HG03575 (cell line): ENCODE data around the gene CDC34.
A peak's percentile ranks its signal among the peaks of the same experiment; 100 is the strongest.

ENCODE experiments used
- ATAC-seq: cut with Tn5 transposase; IDR thresholded peaks from one replicate; pipeline ENCODE4 v1.9.1; 2021; ENCODE audit not compliant: unreplicated experiment, insufficient number of reproducible peaks, low FRiP score; ENCODE audit errors: extremely low read depth

CDC34 gene

DNA sequence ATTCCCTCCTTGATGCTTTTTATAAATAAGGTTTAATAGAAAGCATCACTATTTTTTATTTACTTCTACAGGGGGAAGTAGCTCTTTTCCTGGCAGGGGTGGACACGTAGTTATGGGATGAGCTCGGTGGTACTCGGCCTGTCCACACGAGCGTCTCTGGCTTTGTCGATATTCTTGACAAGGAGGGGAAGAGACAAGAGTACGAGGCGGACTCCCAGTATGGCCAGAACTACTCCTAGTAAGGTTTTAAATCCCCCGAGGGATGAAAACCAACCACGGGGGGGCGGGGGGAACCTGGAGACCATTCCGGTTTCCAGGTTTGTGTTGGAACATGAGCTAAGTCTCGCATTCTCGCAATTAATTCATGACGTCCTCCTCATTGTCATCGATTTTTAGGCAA, 35.3 kb downstream of the CDC34 start:
- no peak for ATAC-seq

DNA sequence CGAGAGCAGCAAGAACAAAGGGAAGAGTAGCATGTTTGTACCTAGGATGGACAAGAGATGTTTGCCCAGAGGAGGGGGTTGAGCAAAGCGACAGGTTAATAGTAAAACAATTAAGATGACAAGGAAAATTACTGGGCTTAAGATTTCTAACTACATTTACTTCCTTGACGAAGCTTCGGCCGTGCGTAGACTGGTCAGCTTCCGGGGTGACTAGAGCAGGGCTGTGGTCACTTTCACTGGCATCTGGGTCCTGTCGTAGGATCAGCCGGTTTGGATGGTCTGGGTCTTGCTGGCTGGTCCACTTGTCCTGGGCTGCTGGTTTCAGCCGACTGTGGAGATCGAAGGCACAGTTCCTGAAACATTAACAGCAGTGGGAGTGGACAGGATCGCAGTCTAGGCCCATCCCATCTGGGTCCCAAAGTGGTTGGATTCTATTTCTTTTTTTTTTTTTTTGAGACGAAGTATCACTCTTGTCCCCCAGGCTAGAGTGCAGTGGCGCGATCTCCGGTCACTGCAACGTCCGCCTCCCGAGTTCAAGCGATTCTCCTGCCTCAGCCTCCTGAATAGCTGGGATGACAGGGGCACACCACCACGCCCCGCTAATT, 35.8 kb downstream of the CDC34 start:
- no peak for ATAC-seq

- no peak for ATAC-seq
Measured at GRCh38 chr19:570251-570686, 38.7 kb downstream of the CDC34 start.

DNA sequence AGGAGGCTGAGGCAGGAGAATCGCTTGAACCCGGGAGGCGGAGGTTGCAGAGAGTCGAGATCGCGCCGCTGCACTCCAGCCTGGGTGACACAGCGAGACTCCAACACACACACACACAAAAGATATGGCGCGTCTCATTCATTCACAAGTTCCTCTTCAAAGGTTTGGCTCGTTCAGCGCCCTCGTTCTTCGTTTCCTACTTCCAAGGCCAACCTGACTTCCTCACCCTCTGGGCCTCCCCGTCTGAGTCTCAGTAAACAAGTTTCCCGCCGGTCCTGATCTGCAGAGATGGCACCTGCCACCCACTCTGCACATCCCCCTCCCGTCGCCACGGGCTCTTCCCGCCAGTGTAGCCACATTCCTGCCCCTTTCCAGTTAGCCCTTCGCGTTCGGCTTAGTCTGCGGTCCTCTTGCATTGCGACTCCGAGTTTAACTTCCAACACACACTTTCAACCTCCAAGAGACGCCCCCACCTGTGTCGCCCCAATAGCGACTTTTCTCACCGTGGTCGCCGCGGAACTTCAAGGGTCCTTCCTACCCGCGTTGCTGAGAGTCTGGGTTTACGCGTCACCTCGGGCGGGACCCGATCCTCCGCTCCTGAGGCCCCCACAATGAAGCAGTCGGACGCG, 39.5 kb downstream of the CDC34 start:
- ATAC-seq, result no peak

DNA sequence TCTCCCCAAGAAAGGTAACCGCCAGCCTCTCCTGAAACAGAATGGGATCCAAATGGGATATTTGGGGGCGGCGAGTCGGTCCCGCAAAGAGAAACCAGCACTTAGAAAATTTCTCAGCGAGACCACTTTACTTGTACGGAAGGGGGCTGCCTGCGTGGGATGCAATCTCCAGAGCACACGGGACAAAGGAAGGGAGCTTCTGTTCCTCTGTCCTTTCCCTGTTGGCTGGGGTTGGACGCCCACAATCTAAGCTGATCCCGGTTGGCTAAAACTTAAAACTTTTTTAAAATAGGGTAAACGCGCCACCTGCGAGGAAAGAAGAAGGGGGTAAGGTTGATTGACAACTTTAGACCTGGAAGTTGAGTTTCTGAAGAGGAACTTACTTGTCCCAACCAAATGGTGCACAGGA, 40.0 kb downstream of the CDC34 start:
- ATAC-seq, result no peak

DNA sequence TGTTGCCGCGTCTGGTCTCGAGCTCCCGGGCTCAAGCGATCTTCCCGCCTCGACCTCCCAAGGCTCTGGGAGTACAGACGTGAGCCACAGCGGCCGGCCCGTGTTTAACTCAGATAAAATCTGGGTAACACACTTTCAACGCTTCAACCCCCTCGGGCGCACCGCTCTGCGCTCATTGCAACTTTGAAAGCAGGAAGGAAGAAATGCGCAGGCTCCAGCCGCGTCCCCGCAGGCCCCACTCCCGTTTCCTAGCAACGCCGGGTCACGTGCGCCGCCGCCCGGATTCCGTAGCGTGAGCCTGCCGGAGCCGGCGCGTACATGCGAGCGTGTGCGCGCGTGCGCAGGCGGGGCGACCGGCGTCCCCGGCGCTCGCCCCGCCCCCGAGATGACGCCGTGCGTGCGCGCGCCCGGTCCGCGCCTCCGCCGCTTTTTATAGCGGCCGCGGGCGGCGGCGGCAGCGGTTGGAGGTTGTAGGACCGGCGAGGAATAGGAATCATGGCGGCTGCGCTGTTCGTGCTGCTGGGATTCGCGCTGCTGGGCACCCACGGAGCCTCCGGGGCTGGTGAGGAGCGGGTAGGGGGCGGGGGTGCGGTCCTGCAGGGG, 40.7 kb downstream of the CDC34 start, which contains the start of gene BSG:
Gene BSG (plus strand): TSS at position 457 of the 603 bp plus-strand sequence. CDS start 39 bp downstream, at position 496.
- peak; percentile 70 for ATAC-seq

DNA sequence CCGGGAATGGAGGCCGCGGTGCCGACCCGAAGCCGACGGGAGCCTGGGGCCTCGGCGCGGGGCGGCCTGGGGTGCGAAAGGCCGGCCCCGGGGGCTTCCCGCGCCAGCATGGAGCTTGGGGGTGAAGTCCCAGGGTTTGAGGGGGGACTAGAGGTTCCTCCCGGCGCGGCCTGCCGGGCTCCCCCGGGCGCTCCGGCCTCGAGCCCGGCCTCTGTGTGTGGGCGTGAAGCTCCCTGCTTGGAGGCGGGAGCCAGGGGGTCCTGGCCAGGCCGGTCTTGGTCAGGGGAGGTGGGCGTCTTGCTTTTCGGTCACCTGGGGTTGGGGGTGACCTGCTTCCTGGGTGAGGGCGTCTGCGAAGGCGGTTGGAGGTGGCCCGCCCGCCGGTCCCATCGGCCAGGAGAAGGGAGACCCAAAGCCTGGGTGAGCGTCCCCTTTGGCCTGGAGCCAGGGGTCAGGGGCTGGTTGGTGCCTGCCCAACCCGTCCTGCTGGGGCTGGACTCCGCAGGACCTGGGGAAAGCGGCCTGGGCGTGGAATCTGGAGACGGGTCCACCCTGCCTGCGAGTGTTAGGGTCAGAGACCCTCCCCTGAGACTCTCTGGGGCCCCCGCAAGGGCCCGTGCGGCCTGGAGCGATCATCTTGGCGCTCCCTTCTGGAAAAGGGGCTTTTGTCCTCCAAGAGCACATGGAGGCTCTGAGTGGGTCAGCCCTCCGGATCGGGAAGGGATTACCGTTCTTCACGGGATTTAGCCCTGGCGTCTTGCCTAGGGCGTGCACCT, 41.4 kb downstream of the CDC34 start:
- ATAC-seq, result no peak

DNA sequence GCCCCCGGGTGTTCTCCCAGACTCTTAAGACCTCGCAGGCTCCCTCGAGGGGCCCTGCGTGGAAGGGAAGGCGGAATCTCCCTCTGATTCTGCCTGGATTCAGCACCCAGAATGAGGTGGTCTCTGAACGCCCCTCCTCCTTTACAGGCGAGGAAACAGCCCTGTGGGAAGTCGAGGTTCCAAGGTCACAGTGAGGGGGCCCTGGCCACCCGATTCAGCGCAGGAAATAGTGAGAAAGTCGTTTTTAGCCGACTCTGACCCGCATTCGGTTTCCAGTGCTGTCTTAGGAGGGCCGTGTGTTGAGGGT, 41.9 kb downstream of the CDC34 start:
- no peak for ATAC-seq

- no peak for ATAC-seq
Measured at GRCh38 chr19:574658-575526, 43.3 kb downstream of the CDC34 start.

GRCh38 chr19:575527-576506, 44.3 kb downstream of the CDC34 start:
- ATAC-seq, result no peak

- no peak for ATAC-seq
Measured at GRCh38 chr19:576768-577438, 45.3 kb downstream of the CDC34 start.

DNA sequence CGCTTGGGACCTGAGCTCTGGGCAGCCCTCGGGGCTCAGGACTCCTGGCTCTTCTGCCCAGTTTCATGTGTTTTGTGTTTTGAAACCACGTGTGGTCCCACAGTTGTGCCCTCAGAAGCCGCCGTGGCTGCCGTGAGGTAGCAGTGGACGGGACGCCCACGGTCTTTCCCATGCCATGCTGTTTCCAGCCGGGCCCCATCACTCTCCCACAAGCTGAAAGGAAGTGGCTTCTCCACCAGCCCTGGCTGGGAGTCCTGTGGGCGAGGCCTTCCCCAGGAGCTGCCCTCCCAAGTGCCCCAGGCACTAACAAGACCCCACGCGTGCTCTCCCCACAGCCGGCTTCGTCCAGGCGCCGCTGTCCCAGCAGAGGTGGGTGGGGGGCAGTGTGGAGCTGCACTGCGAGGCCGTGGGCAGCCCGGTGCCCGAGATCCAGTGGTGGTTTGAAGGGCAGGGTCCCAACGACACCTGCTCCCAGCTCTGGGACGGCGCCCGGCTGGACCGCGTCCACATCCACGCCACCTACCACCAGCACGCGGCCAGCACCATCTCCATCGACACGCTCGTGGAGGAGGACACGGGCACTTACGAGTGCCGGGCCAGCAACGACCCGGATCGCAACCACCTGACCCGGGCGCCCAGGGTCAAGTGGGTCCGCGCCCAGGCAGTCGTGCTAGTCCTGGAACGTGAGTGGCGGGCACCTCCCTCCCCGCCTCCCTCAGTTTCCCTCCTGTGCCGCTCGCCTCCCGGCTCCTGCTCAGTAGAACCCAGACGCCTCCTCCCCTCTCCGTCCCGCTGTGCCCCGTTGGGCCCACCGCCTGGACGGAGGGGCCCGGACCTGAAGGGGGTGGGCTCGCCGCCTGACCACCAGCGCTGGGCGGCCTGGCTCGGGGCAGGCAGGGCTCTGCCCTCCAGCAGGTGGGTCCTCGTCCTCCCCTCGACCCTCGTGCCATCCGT, 46.2 kb downstream of the CDC34 start:
- ATAC-seq, result no peak

- ATAC-seq, result no peak
Measured at GRCh38 chr19:579111-579841, 47.7 kb downstream of the CDC34 start.

GRCh38 chr19:579842-580155, 48.2 kb downstream of the CDC34 start:
- ATAC-seq, result no peak

DNA sequence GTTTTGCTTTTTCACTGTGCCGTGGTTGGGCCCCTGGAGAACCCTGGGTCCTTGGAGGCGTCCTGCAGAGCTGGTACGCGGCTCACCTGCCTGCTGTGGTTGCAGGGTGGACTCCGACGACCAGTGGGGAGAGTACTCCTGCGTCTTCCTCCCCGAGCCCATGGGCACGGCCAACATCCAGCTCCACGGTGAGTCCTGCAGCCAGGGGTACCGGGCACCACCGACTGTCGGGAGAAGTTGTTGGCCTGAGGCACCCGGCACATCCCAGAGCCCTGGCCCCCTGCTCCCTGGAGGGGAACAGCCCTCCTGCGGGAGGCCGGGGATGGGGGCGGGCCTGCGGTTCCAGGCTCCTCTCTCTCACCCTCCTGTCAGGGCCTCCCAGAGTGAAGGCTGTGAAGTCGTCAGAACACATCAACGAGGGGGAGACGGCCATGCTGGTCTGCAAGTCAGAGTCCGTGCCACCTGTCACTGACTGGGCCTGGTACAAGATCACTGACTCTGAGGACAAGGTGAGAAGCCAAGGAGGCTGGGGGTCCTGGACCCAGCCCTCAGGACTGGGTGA, 48.8 kb downstream of the CDC34 start:
- ATAC-seq, result no peak
